ENCODE measurements around the gene ART1. TPM values are rescaled to one million over a fixed set of nuclear protein-coding genes. Genes with fewer than 3 reads are reported as not detected.
"Not testable (repeated sequence)": the region's sequence is repeated elsewhere in the genome, so short reads cannot be mapped to it uniquely, and the experiment has no call there.

ART1 gene
- total and polyA plus RNA-seq, 12 donors: 0.03 to 2.8 (median 1.2) TPM; not detected in 3

- no peak for TF ChIP-seq CTCF (IDR thresholded peaks at IDR 0.05)
- DNase-seq: no peak
- intact Hi-C loops (cut with DNase I): no loop called here
- Histone ChIP-seq H3K36me3 (no peaks in the 10 kb centered on the region), H3K4me1 (peaks cover 3 to 34% (median 19%) of the 10 kb centered on the region in 9 donors), H3K4me3 (peak overlapping the region in 1 of 10 donors; percentile 71), H3K27ac (no peak overlapping the region), H3K9me3 (no peaks in the 10 kb centered on the region), H3K27me3 (peaks cover 0 to 39% (median 0%) of the 10 kb centered on the region in 7 donors)
- 52 to 56% methylated on average over 8 of the region's 8 CpGs for WGBS, 2 donors
- no peak for ATAC-seq
These were observed 3.7 kb upstream of the ART1 start for GRCh38 chr11:3641191-3641590.

- ATAC-seq (no peak), DNase-seq (no peak)
- WGBS, 2 donors: 12 to 13% methylated on average over 17 to 21 of the region's 21 CpGs
- no peaks in the 10 kb centered on the region for H3K9me3 ChIP-seq
- H3K27ac ChIP-seq: peak within 1 kb of the TSS; percentile 13 to 86 (median 74)
- peak within 1 kb of the TSS; percentile 42 to 72 (median 65) for H3K4me3 ChIP-seq
- intact Hi-C loops (cut with DNase I): no loop called here
- H3K4me1 ChIP-seq: peaks cover 3 to 34% (median 19%) of the 10 kb centered on the region in 9 donors
- no peak for TF ChIP-seq CTCF (IDR thresholded peaks at IDR 0.05)
- H3K27me3 ChIP-seq: peaks cover 0 to 39% (median 0%) of the 10 kb centered on the region in 7 donors
- H3K36me3 ChIP-seq: no peaks in the 10 kb centered on the region
These were observed 3.2 kb upstream of the ART1 start, which contains the start of gene ART5 for GRCh38 chr11:3641701-3642070. ART5 (minus strand) TSS chr11:3641992; CDS start chr11:3641862, 130 bp downstream.

GRCh38 chr11:3642071-3642951, 2.6 kb upstream of the ART1 start:
- TF ChIP-seq CTCF (IDR thresholded peaks at IDR 0.05): no peak
- H3K27me3 ChIP-seq: peaks cover 0 to 39% (median 0%) of the 10 kb centered on the region in 7 donors
- H3K4me3 ChIP-seq: peak overlapping the region; percentile 42 to 72 (median 65)
- peaks cover 3 to 34% (median 19%) of the 10 kb centered on the region in 9 donors for H3K4me1 ChIP-seq
- no peaks in the 10 kb centered on the region for H3K9me3 ChIP-seq
- WGBS, 2 donors: 1 to 2% methylated on average over 55 of the region's 55 CpGs
- peak overlapping the region; percentile 13 to 86 (median 74) for H3K27ac ChIP-seq
- DNase-seq (peak; percentile 84 to 86), ATAC-seq (peak; percentile 89 to 95 (median 92))
- intact Hi-C loops (cut with DNase I): no loop called here
- H3K36me3 ChIP-seq: no peaks in the 10 kb centered on the region

GRCh38 chr11:3643102-3643546, 1.8 kb upstream of the ART1 start:
- Histone ChIP-seq H3K27ac (peak overlapping the region in 8 of 10 donors; percentile 63 to 86 (median 78)), H3K27me3 (peaks cover 0 to 39% (median 0%) of the 10 kb centered on the region in 7 donors), H3K4me3 (peak overlapping the region in 9 of 10 donors; percentile 42 to 72 (median 67)), H3K4me1 (peaks cover 3 to 34% (median 19%) of the 10 kb centered on the region in 9 donors)
- 34 to 37% methylated on average over 11 of the region's 11 CpGs for WGBS, 2 donors
- ATAC-seq; H3K36me3 ChIP-seq; intact Hi-C loops (cut with DNase I); DNase-seq; H3K9me3 ChIP-seq: not testable (repeated sequence)

All from heart right ventricle (tissue), 16 donors.